Activated T-cell treated with anti-CD3 and anti-CD28 coated beads, Interleukin-2, amount 50 U/mL, for 48 hours (primary cell): Measurements from ENCODE around the gene CARS2.
A peak's percentile ranks its signal among the peaks of the same experiment; 100 is the strongest.
"Not testable (repeated sequence)": the region's sequence is repeated elsewhere in the genome, so short reads cannot be mapped to it uniquely, and the experiment has no call there.

ENCODE experiments used
- DNase-seq, 2 experiments: peaks; one replicate each; pipeline ENCODE4 v3.0.0-alpha.2; 2020

Gene CARS2

DNA sequence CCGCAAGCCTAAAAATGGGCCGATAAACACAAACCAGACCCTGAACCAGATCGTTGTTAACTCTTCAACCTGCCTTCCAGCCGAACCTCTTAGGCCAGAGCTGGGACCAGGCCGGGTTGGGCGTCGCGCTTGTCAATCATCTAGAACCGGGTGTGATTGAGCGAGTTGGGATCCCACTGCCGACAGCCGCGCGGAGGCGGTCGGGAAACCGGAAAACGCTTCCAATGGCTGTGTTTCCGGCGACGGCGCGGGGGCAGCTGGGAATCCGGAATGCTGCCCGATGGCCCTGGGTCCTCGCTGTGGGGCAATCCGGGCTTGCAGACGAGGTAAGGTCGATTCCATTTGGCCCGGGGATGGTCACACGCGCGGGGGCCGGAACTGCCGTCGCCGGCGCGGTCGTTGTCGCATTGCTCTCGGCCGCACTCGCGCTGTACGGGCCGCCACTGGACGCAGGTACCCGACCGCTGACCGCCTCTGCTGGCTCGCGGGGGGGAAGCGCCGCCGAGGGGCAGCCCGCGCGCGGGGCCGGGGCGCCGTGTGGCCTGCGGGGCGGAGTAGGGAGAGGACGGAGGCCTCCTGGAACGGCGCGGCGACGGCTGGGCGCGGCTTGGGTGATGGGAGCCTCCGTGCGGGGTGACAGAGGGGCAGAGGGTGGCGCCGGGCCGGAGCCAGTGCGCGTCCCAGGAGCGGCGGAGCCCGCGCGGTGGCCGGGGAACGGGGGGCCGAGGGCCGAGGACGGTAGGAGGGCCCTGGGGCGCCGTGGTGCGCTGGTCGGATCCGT is 90.4 kb downstream of the CARS2 start, which contains the start of gene NAXD:
Gene NAXD (plus strand): TSS at position 224 of the 781 bp plus-strand sequence. CDS start 57 bp downstream, at position 281.
- DNase-seq, result peak; percentile 88 to 90

- DNase-seq, result peak in 1 of 2 experiments; percentile 31
These were observed 91.0 kb downstream of the CARS2 start for GRCh38 chr13:110615005-110615321.

DNA sequence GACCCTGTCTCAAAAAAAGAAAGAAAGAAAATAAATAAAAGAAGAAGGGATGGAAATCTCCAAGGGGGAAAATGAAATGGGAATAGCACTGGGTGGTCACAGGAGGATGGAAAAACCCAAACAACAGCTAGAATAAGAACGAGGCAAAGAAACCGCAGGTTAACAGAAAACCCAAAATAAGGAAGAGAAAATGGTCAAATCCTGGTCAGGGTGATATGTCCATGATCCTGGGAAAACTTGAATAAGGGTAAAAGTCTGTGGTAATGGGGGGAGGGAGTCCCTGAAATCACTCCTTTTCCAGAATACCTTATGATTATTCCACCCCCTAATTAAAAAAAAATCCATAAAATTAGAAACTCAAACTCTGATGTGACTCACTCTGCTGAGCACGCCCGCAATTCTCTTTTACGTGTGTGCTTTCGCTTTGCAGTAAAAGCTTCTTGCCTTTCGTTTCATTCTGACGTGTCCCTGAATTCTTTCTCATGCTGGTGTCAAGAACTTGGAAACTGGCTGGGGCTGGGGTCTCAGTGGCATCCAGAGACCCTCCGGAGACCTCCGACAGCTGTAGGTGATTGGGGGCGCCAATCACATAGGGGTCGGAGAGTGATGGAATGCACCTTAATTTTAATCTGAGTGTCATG is 94.8 kb downstream of the CARS2 start:
- DNase-seq, result peak in 1 of 2 experiments; percentile 32

DNA sequence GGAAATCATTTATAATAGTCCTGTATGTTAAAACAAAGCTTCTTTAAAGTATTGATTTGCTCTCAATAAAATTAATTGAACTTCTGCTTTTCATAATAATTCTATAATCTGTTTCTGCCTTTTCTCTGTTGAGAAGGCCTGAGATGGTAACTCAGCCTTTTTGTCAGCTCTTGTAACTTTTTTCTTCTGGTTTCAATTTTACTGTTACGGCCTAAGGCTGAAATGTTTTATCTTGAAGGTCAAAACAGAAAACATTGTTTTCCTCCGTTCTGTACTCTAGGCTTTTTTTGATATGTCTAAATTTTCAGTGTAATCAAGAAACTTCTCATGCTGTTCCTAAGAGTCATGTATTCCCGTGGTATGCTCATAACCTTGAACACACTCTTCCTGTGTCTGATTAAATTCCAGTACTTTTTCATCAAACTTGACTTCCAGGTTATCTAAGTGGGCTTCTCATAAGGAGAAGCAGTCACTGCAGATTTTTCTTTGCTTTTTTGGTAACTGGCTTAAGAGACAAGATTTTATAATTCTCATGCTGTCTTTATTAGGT is 98.2 kb downstream of the CARS2 start:
- DNase-seq, result no peak

GRCh38 chr13:110606281-110606680 is 99.6 kb downstream of the CARS2 start:
- DNase-seq, result not testable (repeated sequence)

GRCh38 chr13:110605132-110605531 is 100.8 kb downstream of the CARS2 start:
- no peak for DNase-seq

DNA sequence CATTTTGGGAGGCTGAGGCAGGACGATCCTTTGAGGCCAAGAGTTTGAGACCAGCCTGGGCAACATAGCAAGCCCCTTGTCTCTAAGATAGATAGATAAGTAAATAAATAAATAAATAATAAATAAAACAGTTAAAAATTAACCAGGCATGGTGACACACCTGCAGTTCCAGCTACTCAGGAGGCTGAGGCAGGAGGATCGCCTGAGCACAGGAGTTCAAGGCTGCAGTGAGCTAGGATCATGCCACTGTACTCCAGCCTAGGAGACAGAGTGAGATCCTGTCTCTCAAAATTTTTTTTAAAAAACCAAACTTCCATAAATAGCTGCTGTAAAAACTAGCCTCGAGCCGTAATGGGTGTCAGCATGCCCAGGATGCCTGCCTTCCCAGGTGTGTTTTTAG is 104.9 kb downstream of the CARS2 start:
- no peak for DNase-seq

GRCh38 chr13:110600261-110600819 is 105.6 kb downstream of the CARS2 start:
- DNase-seq, result no peak

- DNase-seq, result no peak
These were observed 108.8 kb downstream of the CARS2 start for GRCh38 chr13:110597041-110597689.

GRCh38 chr13:110593430-110594130 is 112.3 kb downstream of the CARS2 start:
- DNase-seq, result no peak

GRCh38 chr13:110592665-110593064 is 113.3 kb downstream of the CARS2 start:
- DNase-seq, result no peak
